CD4-positive, alpha-beta T cell treated with Interleukin-17A for 1 hour (primary cell): Measurements from ENCODE around the gene DIP2C.
"Not testable (repeated sequence)": the region's sequence is repeated elsewhere in the genome, so short reads cannot be mapped to it uniquely, and the experiment has no call there.

Experiments used
- DNase-seq: peaks from one replicate; pipeline ENCODE4 v3.0.0-alpha.2; 2020

The DIP2C gene

GRCh38 chr10:608331-609261, 80.9 kb downstream of the DIP2C start:
- DNase-seq = no peak

- no peak for DNase-seq
Observed at GRCh38 chr10:607545-608185, 81.8 kb downstream of the DIP2C start.

- no peak for DNase-seq
Observed at GRCh38 chr10:606762-607544, 82.5 kb downstream of the DIP2C start.

DNA sequence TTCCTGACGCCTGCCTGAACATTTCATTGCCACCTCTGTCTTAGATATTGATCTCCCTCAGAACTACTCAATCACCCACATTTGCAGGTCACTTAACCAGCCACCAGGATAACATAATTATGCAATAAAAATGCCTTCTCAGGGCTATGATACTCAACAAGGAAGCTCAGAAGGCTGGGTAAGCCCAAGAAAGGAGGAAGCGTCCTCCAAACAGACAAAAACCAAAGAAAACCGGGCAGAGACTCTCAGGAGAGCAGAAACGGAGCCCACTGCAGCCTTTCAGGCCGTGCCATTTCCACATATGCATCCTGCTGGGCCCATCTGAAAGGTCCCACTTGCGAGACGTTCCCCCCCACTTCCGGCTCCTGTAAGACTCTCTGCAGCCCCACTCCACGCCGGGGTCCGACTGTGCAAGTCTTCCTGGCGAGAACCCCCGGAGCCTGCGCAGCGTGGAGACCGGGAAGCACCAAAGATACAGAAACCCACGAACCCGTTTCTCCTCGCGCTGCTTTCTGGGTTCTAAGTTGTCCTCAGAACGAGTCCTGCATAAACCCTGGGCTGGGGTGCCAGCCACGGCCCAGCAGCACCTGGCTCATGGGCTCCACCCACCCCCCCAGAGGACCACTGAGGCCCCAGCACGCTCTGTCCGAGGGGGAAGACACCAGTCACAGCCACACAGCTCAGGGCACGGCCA, 83.7 kb downstream of the DIP2C start:
- no peak for DNase-seq

DNA sequence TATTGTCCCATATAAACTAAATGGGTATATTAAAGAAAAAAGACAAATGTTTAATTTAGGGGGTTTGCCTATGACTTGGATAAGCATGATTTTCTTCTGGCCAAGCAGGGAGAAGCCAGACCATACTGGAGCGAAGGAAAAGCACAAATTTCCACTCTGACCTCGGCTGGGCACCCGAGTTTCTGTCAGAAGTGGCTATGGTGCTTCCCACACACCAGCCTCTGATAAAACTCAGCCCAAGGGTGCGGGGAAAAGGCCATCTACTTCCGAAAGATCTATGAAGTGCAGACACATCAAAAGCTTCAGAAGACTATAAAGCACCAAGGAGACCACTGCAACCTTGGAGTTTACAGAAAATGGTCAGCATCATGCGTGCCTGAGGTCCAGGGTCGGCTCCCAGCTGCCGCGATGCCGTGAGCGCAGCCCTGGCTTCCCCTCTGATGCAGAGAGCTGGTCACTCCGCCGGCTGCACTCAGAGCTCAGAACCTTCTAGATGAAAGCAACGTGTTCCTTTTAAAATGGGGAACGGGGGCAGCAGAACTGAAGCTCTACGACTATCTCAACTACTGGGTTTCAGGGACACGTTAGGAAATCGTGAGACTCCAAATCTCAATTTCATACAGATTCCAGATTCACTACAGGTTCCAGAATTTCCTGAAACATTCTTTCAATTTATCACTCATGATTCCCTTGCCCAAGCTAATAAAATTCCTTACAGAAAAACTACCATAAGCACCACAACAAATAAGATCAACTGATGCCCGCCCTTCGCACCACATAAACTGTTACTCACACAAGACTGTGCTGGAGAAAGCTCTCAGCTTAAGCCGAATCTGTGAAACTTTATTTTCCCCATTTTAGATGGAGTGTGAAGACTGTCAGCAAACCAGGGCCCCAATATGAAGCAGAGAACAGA, 84.5 kb downstream of the DIP2C start:
- no peak for DNase-seq

GRCh38 chr10:603745-604144, 85.7 kb downstream of the DIP2C start:
- no peak for DNase-seq

DNA sequence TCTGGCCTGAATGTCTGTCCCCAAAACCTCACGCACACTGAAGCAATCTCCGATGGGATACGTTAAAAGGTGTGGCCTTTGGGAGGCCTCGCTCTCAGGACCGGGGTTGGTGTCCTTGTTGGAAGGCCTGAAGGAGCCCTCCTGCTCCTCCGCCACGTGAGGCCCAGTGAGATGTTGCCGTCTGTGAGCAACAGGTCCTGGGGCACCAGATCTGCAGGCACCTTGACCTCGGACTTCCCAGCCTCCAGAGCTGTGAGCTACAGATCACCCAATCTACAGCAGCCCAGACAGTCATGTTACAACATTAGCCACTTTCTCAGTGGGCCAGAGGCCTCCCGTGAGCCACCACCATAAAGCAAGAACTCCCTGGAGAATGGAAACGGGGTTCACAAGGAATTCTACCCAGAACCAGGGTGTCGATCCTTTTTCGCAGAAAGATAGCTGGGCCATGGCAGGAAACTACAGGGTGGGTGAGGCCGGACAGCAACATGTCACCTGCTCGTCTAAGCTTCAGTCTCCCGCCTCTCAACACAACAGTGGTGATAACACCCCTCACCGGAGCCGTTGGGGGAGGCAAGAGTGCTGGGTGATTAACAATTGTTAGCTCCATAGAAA, 87.0 kb downstream of the DIP2C start:
- DNase-seq = no peak

- DNase-seq = no peak
Observed at GRCh38 chr10:601660-601963, 87.9 kb downstream of the DIP2C start.

DNA sequence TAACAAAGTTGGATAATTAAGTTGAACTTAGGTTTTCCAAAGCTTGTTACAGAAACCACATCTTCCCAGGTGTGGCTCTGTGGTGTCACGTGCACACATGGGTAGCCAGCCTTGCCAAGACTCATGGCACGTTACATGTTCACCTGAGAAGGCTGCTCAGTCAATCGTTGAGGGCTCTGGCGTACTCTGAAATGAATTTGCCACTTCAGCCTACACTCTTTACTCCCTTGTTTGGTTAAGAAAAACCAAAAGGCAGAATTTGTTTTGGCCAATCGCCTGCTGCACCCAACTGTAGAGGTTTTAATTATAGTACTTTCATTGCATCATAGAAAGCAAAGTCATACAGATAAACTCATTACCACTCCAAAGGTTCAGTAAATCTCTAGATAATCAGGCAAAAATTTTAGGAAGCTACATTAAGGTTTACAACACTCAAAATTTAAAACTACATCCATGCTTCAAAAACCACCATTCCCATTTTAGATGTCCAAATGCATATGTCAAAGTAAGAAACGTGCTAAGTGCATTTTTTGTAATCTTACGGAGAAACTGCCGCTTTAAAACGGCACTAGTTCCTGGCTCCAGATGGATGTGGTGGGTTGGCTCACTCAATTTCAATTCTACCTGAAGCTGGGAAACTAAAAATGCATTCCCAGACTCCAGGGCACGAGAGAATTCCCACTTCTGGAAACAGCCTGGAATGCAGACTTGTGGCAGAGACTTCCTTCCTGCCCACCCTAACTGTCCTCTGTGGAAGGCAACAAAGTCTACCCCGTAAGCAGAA, 88.4 kb downstream of the DIP2C start:
- no peak for DNase-seq

- no peak for DNase-seq
Observed at GRCh38 chr10:600234-600633, 89.2 kb downstream of the DIP2C start.

GRCh38 chr10:599767-600166, 89.7 kb downstream of the DIP2C start:
- DNase-seq = no peak

DNA sequence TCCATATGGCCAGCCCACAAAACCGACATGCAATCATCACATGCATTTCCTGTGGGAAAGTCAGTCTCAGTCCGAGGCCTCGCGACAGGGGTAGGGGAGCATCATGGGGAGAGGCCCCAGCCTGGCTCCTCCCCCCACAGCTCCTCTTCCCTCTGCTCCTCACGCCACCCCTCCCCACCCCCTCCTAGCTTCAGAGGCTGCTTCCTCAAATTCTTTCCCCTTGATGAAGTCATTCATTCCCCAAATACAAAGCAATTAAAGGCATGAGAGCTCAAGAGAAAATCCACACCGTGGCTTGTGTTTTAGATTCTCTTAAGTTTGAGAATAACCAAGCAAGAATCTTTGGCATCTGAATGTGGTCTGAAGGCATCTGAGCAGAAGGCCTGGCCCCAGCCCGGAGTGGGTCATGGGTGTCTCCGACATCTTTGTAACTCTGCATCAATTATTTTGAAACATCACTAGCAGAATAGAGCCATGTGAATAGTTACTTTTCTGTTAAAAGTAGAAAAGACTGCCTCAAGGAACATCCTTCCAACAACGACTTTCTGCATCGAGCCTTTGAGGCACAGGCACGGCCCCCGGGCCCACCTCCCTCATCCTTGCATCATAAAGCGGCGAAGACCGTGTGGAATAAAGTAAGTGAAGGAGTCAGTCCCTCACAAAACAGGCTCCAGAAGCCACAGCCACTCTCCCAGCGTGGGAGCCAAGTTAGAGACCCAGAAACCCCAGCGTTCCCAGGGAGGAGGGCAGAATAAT, 90.9 kb downstream of the DIP2C start:
- DNase-seq = no peak

DNA sequence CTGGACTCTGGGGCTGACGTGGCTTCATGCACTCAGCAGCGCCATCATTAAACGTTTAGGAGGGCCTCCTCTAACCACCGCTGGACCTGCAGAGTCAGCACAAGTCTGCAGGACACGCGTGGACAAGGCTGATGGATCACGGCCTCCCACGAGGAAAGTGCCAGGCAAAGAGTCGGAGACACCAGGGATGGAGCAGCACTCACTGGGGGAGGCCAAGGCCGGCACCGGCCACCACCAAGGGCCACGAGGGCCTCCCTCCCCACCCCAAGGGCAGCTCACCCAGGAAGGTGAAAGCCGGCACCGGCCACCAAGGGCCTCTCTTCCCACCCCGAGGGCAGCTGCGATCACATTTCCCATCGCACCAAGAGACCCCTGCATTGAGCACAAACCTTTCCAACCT, 91.5 kb downstream of the DIP2C start:
- no peak for DNase-seq

DNA sequence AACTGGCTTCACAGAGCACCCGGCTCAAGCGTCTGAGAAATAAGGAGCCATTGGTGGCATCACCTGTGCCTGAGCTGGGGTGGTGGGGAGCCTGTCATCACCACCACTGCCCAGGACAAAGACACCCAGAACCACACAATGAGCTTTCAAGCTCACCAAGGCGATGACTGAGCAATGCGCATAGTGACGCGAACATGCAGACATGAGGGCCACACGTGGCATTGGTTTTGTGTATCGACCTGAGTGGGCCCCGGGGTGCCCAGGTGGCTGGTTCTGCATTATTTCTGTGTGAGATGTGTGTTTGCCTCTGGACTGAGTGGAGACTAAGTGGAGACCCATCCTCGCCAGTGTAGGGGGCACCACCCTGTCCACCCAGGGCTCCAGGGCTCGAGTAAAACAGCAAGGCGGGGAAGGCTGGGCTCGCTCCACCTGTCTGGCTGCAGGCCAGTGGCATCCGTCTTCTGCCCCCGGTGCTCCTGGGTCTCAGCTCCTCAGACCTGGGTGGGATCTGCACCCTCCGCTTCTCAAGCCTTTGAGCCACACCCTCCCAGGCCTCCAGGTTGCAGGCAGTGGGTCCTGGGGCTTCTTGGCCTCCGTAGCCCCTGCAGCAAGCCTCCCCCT, 92.6 kb downstream of the DIP2C start:
- DNase-seq = no peak

GRCh38 chr10:596131-596530, 93.3 kb downstream of the DIP2C start:
- DNase-seq = not testable (repeated sequence)

- no peak for DNase-seq
Observed at GRCh38 chr10:595473-595872, 94.0 kb downstream of the DIP2C start.

DNA sequence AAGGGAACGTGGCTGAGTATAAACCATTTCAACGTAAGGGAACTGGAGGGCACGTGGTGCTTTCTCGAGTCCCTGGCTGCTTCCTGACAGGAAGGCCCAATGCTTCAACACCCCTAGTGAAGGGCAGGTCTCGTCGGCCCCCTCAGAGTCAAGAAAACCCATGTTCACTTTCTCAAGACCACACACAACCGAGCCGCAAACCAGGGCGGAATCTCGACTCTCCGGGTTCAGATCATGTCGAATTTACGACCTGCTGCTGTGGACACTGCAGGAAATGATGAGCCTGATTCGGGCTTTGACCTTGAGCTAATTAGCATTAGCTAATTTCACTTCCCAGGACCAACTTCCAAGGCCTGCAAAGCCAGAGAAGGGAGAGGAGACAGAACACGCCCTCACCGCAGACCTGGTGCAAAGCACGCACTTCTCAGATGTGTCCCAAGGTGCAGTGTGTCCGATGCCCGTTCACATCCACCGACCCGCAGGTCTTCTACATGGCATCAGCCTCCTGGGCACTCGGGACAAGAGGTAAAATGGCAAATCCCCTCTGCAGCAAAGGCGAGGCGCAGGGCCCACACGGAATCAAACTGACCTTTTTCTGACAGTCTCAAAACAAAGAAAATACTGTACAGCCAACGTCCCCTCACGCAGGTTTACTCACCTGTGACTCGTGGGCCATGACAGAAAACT, 94.7 kb downstream of the DIP2C start:
- no peak for DNase-seq

DNA sequence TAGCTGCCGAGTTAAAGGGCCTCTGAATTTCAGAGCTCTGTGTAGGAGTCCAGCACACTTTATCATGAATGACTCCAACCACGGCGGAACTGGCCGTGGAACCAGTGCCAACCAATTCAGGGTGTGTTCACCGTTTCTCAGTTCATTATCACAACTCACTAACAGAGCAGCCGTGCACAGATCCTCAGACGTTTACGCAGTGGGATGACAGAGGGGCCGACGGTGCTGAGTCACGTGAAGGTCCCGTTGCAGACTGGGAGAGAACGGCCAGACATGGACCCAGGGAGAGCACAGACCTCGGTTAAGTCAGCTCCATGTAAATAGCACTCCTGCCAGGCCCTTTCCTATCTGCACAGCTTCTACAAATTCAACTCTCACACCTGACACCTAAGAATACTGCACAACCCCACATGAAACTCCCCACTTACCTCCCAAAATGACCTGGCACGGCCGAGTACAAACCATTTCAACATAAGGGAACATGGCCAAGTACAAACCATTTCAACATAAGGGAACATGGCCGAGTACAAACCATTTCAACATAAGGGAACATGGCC, 95.5 kb downstream of the DIP2C start:
- DNase-seq = no peak

- no peak for DNase-seq
Observed at GRCh38 chr10:593421-593820, 96.0 kb downstream of the DIP2C start.
